Measurements from ENCODE around the gene MTARC2.
"Not testable (repeated sequence)": the region's sequence is repeated elsewhere in the genome, so short reads cannot be mapped to it uniquely, and the experiment has no call there.

Gene MTARC2

DNA sequence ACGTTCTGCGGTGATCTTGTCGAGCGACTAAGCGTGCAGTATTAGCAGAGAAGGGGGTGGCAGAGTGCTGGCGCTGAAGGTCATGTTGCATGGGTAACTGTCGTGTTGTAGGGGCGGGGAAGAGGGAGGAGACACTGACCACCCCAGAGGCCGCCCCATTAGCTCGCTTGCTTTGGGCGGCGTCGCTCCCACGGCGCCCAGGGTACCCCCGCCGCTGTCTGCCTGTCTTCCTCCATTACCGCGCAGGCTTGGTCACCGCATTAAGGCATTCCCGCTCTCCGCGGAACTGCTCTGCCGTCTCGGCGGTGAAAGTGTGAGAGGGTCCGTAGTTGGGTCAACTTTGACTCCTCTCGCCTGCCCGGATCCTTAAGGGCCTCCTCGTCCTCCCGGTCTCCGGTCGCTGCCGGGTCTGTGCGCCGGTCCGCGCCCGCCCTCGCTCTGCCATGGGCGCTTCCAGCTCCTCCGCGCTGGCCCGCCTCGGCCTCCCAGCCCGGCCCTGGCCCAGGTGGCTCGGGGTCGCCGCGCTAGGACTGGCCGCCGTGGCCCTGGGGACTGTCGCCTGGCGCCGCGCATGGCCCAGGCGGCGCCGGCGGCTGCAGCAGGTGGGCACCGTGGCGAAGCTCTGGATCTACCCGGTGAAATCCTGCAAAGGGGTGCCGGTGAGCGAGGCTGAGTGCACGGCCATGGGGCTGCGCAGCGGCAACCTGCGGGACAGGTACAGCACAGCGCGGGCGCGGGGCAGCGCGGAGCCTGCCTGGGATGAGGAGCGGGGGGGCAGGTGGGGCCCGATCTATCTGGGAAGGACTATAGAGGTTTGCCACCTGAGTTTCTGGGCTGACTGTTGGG is at the start of gene MTARC2:
Gene MTARC2 (plus strand): TSS at position 234 of the 846 bp plus-strand sequence. CDS start 210 bp downstream, at position 444.
- no peak for DNase-seq (ENCODE audit: low read depth)

DNA sequence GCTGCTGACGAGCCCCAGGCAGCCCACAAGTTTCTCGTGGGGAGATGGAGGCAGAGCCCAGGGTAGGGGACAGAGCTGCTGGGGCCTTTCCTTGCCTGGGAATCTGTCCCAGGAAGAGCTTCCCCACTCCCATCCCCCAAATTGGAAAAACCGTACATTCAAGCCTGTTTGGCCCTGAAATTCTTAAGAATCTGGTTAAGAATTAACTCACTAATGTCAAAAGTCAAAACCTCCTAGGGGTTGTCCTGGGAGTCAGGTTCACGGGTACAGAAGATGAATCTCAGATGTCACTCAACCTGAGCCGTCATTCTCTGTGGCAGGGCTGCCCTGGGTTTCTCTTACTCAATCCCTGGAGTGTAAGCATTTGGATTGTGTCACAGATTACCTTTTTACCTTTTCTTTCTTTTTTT is 49.5 kb upstream of the MTARC2 start:
- DNase-seq (ENCODE audit: low read depth), result no peak

DNA sequence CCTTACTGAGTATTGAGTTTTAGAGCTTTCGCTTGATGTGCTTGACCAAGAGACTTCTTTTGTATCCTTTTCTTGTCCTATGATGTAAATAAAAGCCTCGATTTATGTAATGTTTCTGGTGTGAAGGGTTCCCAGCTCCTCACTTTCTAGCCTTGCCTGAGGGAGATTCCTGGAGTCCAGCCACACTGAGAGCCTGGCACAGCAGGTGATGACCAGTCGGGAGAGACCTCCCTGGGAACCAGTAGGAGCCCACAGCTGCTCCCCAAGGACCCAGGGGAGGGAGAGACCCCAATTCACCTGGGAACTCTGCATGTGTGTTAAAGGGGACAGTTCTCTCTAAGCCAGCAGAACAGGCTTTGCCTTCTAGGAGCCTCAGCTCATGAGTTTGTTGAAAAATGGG is 49.1 kb upstream of the MTARC2 start:
- no peak for DNase-seq (ENCODE audit: low read depth)

DNA sequence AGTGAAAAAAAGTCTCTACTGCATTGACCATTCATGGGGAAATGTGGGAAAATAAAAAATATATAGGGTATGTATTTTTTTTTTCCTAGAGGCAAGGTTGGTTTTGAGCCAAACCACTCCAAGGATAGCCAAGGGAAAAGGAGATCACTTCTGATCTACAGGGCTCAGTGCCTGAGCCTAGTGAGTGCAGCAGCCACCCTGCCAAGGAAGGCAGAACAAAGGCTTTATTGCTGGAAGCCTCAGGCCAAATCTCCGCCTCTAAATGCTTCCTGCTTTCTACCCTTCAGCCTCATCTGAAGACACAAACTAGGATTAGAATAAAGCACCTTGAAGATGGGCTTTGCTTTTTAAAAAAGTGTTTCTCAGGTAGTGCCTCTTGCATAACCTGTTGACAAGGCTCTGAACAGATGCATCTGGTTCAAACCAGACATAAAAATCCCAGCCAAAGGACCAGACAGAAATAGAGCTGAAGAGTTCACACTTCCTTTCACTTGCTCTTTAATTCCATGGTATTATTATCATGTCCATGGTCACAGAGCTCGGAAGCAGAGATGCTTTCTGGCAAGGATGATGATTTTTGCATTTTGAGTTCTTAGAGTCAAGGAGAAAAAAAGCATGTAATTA is 47.5 kb upstream of the MTARC2 start:
- DNase-seq (ENCODE audit: low read depth), result no peak

DNA sequence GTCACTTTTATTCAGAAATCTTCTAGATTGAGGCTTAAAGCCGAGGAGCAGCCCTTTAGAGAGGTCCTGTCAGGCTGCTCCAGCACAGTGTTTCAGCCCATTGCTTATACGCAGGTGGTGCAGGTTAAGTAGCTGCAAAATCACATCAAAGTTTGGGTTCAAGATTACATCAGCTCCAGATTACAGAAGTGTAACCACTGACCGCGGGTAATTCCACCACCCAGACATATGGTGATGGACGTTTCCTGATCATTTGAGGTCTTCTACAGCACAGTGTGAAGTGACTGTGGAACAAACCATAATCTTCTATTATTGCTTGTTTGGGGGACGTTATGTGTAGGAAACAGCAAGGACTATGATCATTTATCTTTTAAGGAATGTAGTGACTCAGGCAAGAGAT is 46.1 kb upstream of the MTARC2 start:
- no peak for DNase-seq (ENCODE audit: low read depth)

DNA sequence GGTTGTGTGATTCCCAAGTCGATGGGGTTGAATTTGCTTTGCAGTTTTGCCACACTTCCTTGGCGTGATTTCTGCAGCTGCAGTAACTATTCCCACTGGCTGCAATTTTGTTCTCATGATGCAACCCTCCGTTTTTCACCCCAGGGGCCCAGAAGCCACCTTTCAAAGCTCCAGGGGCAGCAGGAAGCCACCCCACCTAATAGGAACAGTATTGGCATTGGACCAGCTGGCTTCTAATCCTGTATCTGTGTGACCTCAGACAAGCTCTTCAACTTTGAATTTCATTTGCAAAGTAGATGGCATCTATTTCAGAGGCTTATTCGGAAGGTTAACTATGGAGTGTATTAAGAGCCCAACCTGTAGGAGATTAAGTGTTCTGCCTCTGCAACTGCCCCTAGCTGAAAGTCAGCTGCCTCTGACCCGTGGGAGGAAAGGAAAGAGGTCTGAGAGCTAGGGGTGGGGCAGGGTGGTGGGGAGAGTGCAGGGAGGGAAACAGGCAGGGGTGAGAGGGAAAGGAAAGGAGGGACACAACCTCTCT is 45.3 kb upstream of the MTARC2 start:
- DNase-seq (ENCODE audit: low read depth), result no peak

DNA sequence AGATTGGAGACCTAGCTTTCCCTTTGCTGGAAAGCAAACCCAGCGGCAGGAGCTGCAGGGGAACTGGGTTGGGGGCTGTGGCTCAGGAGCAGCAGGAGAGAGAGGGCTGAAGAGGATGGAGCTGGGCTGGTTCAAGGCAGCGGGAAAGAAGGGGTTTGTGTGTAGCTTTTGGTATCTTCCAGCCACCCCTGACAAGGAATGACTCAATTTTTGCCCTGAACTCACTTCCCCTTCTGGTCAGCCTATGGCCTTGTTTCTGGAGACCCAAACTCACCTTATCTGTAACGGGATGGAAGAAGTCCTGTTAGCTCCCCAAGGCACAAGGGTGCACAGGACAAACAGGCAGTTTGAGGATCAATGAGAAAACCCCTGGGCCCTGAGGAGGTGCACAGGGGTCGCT is 44.8 kb upstream of the MTARC2 start:
- DNase-seq (ENCODE audit: low read depth), result no peak

DNA sequence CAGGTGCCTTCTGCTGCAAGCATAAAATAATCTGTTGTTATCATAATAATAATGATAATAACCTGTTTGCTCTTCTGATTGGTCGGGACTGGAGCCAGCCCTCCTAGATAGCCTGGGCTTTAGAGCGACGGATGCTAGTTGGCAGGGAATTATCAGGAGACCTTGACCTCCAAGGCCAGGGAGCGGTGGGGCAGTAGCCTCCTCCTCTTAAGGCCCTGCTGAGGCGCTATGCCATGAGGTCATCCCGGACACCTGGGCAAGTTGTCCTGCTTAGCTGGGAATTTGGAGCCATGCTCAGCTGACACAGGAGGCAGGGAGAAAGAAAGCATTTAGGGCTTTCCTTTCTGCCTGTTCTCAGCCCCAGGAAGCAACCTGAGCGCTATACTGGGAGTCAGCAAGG is 42.3 kb upstream of the MTARC2 start:
- DNase-seq (ENCODE audit: low read depth), result no peak

DNA sequence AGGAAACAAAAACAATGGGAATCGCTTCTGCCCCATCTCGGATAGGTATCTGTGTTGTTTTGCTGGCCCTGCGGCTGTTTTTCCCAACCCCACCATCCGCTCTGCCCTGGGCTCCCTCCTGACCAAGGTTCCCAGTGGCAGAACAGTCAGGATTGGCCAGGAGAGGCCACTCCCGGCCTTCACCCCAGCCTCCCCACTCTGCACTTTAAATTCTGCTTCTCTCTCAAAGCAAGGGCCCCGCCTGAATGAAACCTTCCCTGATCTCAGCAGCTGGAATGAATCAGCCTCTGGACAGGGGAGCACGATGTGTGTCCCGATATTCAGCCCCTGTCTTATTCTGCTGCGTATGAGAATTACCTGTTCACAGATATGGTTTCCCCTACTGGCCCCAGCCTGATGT is 41.6 kb upstream of the MTARC2 start:
- DNase-seq (ENCODE audit: low read depth), result no peak

DNA sequence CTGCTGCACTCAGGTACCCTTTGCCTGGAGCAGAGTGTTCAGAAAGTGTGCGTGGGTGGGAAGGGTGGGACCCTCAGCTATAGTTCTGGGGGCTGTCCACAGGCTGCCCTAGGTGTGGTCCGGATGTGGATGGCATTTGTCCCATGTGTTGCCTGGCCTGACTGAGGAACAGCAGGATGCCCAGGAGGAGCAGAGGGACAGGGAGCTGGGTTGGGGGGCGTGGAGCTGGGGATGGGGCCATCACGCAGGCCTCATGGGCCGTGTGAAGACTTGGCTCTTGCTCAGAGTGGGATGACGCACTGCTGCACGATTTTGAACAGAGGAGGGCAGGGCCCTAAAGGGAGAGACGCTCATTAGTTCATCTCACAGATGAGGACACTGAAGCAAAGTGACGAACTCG is 41.0 kb upstream of the MTARC2 start:
- no peak for DNase-seq (ENCODE audit: low read depth)

DNA sequence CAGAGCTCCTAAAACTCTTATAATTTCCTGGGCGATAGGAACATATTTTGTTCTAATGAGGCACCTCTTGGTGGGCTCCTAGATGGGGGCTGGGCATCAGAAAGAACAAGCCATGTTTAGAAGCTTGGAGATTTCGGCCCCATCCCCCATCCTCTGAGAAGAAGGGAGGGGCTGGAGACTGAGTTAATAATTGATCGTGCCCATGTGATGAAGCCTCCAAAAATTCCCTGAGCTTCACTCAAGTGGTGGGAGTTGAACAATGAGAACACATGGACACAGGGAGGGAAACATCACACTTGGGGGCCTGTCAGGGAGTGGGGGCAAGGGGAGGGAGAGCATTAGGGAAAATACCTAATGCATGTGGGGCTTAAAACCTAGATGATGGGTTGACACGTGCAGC is 39.9 kb upstream of the MTARC2 start:
- DNase-seq (ENCODE audit: low read depth), result no peak

DNA sequence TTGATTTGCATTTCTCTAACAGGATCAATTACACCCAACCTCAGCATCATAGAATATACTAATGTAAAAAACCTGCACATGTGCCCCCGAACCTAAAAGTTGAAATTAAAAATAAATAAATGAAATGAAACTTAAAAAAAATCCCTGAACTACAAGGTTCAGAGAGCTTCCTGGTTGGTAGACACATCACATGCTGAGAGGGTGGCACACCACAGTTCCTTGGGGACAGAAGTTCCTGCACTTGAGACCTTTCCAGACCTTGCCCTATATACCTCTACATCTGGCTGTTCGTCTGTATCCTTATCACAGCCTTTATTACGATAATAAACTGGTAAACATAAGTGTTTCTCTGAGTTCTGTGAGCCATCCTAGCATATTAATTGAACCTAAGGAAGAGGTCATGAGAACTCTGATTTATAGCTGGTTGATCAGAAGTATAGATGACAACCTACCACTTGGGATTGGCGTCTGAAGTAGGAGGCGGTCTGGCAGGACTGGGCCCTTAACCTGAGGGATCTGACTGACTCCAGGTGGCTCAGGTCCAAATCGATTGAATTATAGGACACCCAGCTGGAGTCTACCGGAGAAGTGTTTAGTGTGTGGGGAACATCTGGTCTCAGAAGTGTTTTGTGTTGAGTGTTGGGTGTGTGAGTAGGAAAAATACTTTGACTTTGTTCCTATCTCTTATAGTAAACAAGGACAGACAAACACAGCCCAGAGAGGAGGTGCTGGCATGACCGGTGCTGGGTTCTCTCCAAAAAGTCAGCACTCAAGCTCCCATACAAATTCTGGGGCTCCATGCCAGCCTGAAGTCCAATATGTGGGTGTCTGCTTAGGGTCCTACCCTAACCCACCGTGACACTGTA is 39.0 kb upstream of the MTARC2 start:
- DNase-seq (ENCODE audit: low read depth), result no peak

DNA sequence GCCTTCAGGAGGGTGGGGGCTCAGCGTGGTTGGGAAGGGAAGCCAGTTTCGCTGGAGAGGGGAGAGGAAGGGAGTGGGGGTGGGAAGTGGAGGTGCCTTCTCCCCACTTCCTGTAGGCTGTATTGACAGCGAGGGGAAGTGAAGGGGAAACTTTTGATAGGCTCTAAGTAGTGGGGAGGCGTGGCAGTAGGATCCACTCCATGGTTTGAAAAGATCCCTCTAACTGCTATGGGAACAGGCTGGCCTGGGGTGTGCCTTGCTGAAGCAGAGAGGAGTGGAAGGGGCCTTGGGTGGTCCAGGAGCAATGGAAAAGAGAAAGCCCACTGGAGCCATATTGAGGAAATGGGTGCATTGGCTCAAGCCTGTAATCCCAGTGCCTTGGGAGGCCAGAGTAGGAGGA is 37.8 kb upstream of the MTARC2 start:
- no peak for DNase-seq (ENCODE audit: low read depth)

DNA sequence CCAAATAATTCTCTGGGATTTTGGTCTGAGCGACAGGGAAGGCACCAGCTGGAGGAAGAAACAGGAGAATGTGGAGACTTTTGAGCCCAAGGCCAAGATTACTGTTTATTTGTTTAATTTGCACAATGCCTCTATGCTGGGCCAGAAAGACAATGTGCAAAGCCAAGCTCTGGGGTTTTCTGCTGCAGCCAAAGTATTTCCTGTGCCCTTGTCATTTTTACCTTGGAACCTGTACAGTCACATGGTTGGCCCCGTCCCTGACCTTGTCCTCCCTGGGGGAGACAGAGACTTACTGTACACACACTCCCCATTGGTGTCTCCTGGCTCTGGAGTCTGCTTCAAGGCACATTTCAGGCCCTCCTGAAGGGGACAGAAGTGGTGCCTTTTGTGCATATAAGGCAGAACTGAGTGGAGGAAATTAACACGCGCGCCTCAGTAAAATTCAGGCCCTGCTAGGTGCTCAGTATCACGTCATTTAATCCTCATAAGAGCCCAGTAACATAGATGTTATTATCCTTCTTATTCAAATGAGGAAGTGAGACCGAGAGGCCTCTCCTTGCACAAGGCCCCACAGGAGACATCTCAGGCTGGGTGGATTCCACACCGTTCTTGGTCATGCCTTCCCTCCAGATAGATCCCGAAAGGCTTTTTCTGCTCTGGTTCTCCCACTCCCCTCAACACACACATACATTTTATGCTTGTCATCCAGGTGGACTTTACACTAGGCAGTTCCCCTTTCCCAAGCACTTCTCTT is 36.9 kb upstream of the MTARC2 start:
- DNase-seq (ENCODE audit: low read depth), result no peak

DNA sequence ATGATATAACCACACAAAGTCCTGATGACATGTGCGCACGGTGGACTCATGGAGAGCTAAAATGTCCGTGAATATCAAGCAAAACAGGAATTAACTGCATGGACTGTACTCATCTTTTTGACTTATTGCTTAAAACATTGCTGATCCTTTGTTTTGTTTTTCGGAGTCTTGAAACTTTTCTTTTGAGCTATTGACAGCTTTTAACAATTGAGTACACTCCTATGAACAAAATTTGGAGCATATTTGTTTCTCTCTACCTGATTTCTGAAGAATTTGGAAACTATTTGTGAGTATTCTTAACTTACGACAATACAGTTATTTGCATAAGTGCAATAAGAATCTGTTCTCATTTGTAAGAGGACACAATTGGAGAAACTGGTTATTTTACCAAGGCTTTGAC is 32.1 kb upstream of the MTARC2 start:
- DNase-seq (ENCODE audit: low read depth), result not testable (repeated sequence)

DNA sequence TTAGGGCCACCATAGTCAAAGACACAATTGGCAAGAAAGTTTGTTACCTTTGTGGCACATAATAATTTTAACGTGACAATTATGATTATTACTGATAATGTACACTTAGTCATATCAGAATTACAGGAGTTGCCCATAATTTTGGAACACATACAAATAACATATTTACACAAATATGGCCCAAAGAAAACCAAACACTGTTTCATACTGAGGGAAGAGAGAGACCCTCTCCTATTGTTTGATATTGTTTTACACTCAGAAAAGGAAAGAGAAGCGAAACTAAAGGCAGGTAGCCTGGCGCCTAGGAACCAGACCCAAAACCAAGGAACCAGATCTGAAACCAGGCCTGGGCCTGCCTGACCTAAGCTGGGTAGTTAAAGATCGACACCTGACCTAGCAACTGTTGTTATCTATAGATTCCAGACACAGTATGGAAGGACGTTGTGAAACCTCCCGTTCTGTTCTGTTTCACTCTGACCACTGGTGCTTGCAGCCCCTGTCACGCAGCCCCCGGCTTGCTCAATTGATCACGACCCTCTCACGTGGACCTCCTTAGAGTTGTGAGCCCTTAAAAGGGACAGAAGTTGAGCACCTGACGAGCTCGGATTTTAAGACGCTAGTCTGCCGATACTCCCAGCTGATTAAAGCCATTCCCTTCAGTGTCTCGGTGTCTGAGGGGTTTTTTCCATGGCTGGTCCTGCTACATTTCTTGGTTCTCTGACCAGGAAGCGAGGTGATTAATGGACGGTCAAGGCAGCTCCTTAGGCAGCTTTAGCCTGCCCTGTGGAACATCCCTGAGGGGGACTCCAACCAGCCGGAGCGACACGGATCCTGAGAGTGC is 30.1 kb upstream of the MTARC2 start:
- no peak for DNase-seq (ENCODE audit: low read depth)

DNA sequence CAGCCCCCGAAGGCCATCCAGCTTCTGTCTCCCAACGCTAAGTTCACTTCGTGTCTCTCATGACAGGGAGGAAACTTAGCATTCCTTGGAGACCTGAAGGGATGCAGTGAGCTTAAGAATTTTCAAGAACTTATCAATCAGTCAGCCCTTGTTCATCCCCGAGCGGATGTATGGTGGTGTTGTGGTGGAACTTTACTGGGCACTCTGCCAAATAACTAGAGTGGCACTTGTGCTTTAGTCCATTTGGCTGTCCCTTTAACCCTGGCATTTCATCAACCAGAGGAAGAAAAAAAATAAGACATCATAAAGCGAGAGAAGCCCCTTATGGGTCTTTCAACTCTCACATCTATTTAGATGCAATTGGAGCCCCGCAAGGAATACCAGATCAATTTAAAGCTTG is 26.9 kb upstream of the MTARC2 start:
- not testable (repeated sequence) for DNase-seq (ENCODE audit: low read depth)

DNA sequence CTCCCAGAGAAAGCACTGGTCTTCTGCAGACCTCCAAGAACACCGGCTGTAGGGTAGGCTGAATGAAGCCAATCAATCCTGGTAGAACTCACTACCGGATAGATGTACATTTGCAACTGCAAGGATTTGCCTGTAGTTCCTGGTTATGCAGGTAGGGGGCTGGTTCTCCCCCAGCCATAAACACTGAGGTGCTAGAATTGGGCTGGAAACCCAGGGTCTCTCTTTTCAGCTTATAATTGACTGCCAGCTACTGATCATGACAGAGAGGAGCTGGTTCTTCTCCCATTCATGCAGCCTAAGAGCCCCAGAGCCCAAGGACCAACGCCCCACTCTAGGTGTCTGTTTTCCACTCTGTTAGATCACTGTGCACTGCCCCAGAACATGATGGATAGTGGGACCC is 21.5 kb upstream of the MTARC2 start:
- DNase-seq (ENCODE audit: low read depth), result no peak

DNA sequence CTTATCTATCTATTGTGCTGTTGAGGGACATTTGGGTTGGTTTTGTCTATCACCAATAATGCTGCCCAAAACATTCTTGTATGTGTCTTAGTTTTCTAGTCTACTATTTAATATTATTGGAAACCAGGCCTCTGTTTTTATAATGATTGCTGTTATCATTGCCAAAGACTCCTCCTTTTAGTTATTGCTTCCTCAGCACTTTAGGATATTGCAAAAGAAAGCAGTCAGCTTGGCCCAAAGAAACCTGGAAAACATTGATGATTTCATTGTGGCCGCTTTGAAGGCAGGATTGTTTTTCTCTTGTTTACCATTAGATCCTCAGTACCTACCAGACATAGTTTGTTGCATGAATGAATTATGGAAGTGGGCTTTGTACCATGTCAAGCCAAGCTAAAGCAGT is 20.6 kb upstream of the MTARC2 start:
- no peak for DNase-seq (ENCODE audit: low read depth)

DNA sequence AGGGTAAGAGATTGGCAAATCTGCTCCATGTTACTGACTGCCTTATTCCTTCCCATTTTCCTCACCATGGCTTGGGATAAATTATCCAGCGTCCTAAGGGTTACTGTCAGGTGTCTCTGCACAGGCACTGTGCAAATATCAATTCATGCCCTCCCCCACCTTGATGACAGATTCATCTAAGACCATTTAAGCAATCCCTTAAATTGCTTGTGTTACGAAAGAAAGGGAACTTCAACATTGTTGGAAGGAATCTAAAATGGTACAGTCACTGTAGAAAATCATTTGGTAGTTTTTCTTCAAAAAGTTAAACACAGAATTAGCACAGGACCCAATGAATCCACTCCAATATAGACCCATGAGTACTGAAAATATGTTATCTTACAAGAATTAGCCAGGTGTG is 17.6 kb upstream of the MTARC2 start:
- no peak for DNase-seq (ENCODE audit: low read depth)

DNA sequence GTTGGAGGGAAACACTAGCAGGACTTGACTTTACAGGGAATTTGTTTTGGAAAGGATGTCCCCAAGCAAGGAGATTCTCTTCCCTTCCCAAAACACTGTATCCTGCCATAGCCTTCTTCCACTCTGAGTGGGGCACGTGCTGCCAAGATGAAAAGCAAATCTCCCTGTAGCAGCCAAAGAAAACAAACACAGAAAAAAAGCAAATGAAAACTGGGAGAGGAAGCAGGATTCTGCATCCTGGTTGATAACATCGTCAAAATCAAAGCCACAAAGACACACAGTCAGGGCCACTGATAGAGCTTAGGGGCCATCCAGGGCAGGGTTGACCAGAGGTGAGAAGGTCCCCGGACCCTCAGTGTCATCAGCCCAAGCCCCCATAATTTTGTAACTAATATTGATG is 16.0 kb upstream of the MTARC2 start:
- DNase-seq (ENCODE audit: low read depth), result no peak

Data from stimulated activated CD8-positive, alpha-beta memory T cell treated with anti-CD3 and anti-CD28 coated beads, Interleukin-12 subunit alpha, Interleukin-12 subunit beta, amount 100 ng/mL, for 4 hours (primary cell).